ENCODE measurements around the gene EMP1. TPM values are rescaled to one million over a fixed set of nuclear protein-coding genes. Genes with fewer than 3 reads are reported as not detected.

EMP1 gene
- total RNA-seq, 1 experiment from 2014 or later = 0.63 TPM

DNA sequence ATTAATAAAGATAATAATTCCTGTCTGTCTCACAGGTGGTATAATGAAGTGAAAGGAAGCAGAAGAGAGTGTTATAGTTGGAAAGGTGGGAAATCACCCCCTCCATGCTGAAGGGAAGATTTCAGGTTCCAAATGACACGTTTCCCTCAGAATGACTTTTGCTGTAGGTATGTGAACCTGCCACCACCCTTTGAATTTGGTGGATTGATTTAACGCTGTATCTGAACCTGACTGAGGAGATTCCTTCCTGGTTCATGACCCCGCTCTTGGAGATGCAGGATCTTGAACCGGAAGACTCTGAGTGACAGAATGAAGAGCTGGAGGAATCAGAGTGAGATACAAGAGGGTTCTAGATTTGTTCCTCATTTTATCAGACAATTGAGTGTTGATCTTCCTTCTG, 20.3 kb upstream of the EMP1 start:
- Histone ChIP-seq H2AFZ (ENCODE audit: low read length) (no peak overlapping the region), H3K4me1 (ENCODE audit: insufficient read depth, low read length) (peaks cover 18% of the 10 kb centered on the region; the same call in 1 of the 2 replicates), H3K14ac (ENCODE audit: insufficient read depth, low read length) (no peak overlapping the region), H3K56ac (ENCODE audit: insufficient read length, low read depth, low read length) (no peak overlapping the region), H3K4me2 (ENCODE audit: insufficient read depth, insufficient read length, low read length) (no peak overlapping the region), H4K5ac (ENCODE audit: insufficient read length, low read depth, low read length) (no peak overlapping the region), H3K18ac (ENCODE audit: insufficient read length, low read depth, low read length) (no peak overlapping the region), H2BK20ac (ENCODE audit: low read depth, low read length, poor library complexity, severe bottlenecking) (no peak overlapping the region), H3T11ph (ENCODE audit: low read length) (no peak overlapping the region), H2BK15ac (ENCODE audit: low read depth, low read length) (no peak overlapping the region), H3K9me3 (ENCODE audit: control insufficient read depth, low read depth, low read length) (no peaks in the 10 kb centered on the region), H3K23ac (ENCODE audit: insufficient read length, low read depth, low read length) (no peak overlapping the region), H2AK5ac (ENCODE audit: insufficient read length, low read length) (no peak overlapping the region), H2BK12ac (ENCODE audit: insufficient read length, low read depth, low read length) (no peak overlapping the region), H4K8ac (replicated peaks; ENCODE audit: insufficient read length, low read depth, low read length) (no peak overlapping the region), H3K79me1 (ENCODE audit: insufficient read depth, low read depth, low read length, poor library complexity, severe bottlenecking) (no peaks in the 10 kb centered on the region), H2BK5ac (ENCODE audit: insufficient read length, low read length) (no peak overlapping the region), H3K27me3 (ENCODE audit: insufficient read depth, low read length) (no peaks in the 10 kb centered on the region), H4K91ac (ENCODE audit: insufficient read length, low read depth, low read length) (no peak overlapping the region), H4K20me1 (ENCODE audit: control insufficient read depth, insufficient read depth, insufficient read length) (no peaks in the 10 kb centered on the region), H3K4ac (ENCODE audit: low read depth, low read length) (no peak overlapping the region), H2BK120ac (ENCODE audit: low read depth, low read length, poor library complexity, severe bottlenecking) (no peak overlapping the region), H3K9ac (ENCODE audit: extremely low read depth, insufficient read length, low read length) (no peak overlapping the region), H3K23me2 (ENCODE audit: insufficient read length, low read depth, low read length, poor library complexity, severe bottlenecking) (no peaks in the 10 kb centered on the region), H3K27ac (ENCODE audit: insufficient read length, low read depth, low read length) (no peak overlapping the region), H3K79me2 (ENCODE audit: insufficient read depth, low read length) (no peaks in the 10 kb centered on the region)
- TF ChIP-seq, protein P1, sequence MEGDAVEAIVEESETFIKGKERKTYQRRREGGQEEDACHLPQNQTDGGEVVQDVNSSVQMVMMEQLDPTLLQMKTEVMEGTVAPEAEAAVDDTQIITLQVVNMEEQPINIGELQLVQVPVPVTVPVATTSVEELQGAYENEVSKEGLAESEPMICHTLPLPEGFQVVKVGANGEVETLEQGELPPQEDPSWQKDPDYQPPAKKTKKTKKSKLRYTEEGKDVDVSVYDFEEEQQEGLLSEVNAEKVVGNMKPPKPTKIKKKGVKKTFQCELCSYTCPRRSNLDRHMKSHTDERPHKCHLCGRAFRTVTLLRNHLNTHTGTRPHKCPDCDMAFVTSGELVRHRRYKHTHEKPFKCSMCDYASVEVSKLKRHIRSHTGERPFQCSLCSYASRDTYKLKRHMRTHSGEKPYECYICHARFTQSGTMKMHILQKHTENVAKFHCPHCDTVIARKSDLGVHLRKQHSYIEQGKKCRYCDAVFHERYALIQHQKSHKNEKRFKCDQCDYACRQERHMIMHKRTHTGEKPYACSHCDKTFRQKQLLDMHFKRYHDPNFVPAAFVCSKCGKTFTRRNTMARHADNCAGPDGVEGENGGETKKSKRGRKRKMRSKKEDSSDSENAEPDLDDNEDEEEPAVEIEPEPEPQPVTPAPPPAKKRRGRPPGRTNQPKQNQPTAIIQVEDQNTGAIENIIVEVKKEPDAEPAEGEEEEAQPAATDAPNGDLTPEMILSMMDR (conservative IDR thresholded peaks at IDR 0.05) = no peak
- H3K27me3 Mint-ChIP-seq (ENCODE audit: low read depth) = no peaks in the 10 kb centered on the region
- no peaks in the 10 kb centered on the region for H3K9me3 Mint-ChIP-seq
- H3K27ac Mint-ChIP-seq = no peak overlapping the region
- no peaks in the 10 kb centered on the region for H3K36me3 Mint-ChIP-seq (ENCODE audit: insufficient read depth in 1 of 3, low read depth in 3 of 3)
- no peak overlapping the region for H3K4me3 Mint-ChIP-seq
- WGBS (ENCODE audit: extremely low coverage, insufficient read length, low lambda C conversion rate) = no CpG with 5 or more reads among the region's 4 CpGs
- peaks cover 49 to 51% of the 10 kb centered on the region in 2 experiments for H3K4me1 Mint-ChIP-seq
- DNase-seq = no peak

Measured in H9 (cell line).